Suprapubic skin (tissue), 4 donors: ENCODE measurements around the gene METTL8.
"Not testable (repeated sequence)": the region's sequence is repeated elsewhere in the genome, so short reads cannot be mapped to it uniquely, and the experiment has no call there.

Experiments used
- POLR2A ChIP-seq, 2 donors: fragments of 450-650 bp; IDR thresholded peaks; one replicate each; pipeline ENCODE4 v1.6.1; 2017; ENCODE audit warnings: antibody characterized with exemption in 2 of 2, mild to moderate bottlenecking in 2 of 2, moderate library complexity in 2 of 2
- POLR2AphosphoS5 ChIP-seq, 3 donors: sonication (generic); formaldehyde crosslinking; IDR thresholded peaks; one replicate each; pipeline ENCODE4 v1.6.1; 2017; ENCODE audit warnings: antibody characterized with exemption in 3 of 3
- TF ChIP-seq, protein P1 (sequence below), 2 donors: fragments of 200-600 bp in 1 of 2; fragments of 450-650 bp in 1 of 2; sonication (generic) in 1 of 2; IDR thresholded peaks; one replicate each; pipeline ENCODE4 v1.5.1; 2016 to 2019; ENCODE audit warnings: antibody characterized with exemption in 2 of 2, mild to moderate bottlenecking in 1 of 2, moderate library complexity in 1 of 2

GRCh38 chr2:171353746-171354145, 80.0 kb downstream of the METTL8 start:
- TF ChIP-seq, protein P1, sequence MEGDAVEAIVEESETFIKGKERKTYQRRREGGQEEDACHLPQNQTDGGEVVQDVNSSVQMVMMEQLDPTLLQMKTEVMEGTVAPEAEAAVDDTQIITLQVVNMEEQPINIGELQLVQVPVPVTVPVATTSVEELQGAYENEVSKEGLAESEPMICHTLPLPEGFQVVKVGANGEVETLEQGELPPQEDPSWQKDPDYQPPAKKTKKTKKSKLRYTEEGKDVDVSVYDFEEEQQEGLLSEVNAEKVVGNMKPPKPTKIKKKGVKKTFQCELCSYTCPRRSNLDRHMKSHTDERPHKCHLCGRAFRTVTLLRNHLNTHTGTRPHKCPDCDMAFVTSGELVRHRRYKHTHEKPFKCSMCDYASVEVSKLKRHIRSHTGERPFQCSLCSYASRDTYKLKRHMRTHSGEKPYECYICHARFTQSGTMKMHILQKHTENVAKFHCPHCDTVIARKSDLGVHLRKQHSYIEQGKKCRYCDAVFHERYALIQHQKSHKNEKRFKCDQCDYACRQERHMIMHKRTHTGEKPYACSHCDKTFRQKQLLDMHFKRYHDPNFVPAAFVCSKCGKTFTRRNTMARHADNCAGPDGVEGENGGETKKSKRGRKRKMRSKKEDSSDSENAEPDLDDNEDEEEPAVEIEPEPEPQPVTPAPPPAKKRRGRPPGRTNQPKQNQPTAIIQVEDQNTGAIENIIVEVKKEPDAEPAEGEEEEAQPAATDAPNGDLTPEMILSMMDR (IDR thresholded peaks at IDR 0.05): not testable (repeated sequence)
- not testable (repeated sequence) for TF ChIP-seq POLR2A, POLR2AphosphoS5 (IDR thresholded peaks at IDR 0.05)
